HFF-Myc (cell line): Measurements from ENCODE around the gene CD2AP.

ENCODE experiments used
- DNase-seq: peaks from one replicate; pipeline ENCODE4 v3.0.0-alpha.2; 2011; ENCODE audit warnings: low read depth; ENCODE audit errors: extremely low read depth
- H3K4me3 ChIP-seq: replicated peaks from 2 replicates; pipeline ENCODE4 v1.5.1; 2011; ENCODE audit warnings: low read depth, mild to moderate bottlenecking, control low read depth, low read length
- CTCF ChIP-seq: IDR thresholded peaks from 2 replicates; pipeline ENCODE4 v1.5.1; 2012; ENCODE audit warnings: mild to moderate bottlenecking, low read depth, low read length, control low read depth; ENCODE audit errors: missing control alignments

The CD2AP gene

DNA sequence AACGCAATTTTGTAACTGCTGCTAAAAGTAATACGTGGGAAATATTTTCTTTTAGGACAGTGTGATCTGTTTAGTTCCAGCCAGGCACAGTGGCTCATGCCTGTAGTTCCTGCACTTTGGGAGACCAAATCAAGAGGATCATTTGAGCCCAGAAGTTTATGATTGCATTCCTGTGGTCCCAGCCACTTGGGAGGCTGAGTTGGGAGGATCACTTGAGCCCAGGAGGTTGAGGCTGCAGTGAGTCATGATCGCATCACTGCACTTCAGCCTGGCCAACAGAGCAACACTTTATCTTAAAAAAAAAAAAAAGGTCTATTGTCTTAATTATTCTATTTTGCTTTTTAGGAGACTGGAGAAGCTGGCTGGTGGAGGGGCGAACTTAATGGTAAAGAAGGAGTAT lies 101.5 kb downstream of the CD2AP start:
- no peak overlapping the region for H3K4me3 ChIP-seq
- no peak for TF ChIP-seq CTCF
- DNase-seq: no peak

DNA sequence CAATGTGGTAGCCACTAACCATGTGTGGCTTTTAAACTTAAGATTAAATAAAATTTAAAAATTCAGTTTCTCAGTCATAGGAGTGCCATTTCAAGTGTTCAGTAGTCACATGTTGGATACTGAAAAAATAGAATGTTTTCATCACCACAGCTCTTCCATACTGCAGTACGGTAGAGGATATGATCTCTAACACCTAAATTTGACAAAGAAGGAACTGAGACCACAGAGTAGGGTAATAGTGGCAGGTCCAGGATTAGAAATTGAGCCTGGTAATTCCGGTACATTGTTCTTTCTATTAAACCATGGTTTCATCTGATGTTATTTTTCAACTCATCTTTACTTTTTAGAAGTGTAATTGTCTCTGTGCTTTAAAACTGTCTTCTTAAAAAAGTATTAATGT lies 104.0 kb downstream of the CD2AP start:
- no peak for TF ChIP-seq CTCF
- DNase-seq: no peak
- H3K4me3 ChIP-seq: no peak overlapping the region

DNA sequence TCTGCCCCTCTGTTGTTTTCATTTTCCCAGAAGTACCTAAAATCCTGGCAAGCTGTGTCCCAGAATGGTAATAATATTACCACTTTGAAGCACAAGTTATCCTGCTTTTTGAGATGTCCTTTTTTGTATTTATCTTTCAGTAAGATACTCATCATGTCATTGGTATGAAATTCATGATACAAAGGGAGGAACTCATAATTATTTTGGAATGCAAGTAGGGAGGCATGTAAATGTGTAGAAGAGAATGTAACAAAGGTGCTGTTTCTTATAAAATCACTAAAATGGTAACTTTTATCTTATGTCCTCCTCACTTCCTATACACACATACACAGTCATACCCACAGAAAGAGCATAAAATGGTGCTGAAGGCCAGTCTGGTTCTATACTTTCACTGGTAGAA lies 109.9 kb downstream of the CD2AP start:
- TF ChIP-seq CTCF: no peak
- DNase-seq: no peak
- H3K4me3 ChIP-seq: no peak overlapping the region

DNA sequence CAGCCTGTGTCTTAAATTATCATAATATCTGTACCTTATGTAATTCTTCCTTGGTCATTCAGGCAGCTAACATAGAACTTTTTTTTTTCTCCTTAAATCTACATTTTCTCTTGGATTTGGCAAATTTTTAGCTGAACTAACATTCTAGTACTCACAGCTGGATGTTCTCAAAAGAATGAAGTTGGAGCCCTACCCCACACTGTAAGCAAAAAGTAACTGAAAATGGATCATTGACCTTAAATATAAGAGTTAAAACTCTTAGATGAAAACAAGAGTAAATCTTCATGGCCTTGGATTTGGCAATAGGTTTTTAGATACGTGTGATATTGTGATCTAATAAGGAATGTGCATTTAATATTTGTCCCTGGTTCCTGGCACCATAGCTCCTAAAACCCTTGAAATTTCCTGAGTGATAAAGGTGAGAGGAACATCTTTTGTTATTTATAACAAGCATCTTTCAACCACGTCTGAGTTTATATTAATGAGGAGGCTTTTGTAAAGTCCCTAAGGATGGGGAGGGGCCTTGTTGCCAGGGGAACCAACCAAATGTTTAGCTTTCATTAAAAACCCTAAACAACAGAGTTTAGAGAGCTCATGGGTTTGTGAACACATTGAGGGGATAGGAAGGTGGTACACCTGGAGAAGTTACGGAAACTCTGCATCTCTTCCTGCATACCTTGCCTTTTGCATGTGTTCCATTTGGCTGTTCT lies 114.7 kb downstream of the CD2AP start:
- no peak for TF ChIP-seq CTCF
- no peak overlapping the region for H3K4me3 ChIP-seq
- DNase-seq: no peak

GRCh38 chr6:47593979-47594378 lies 116.4 kb downstream of the CD2AP start:
- no peak for DNase-seq
- TF ChIP-seq CTCF: no peak
- H3K4me3 ChIP-seq: no peak overlapping the region

DNA sequence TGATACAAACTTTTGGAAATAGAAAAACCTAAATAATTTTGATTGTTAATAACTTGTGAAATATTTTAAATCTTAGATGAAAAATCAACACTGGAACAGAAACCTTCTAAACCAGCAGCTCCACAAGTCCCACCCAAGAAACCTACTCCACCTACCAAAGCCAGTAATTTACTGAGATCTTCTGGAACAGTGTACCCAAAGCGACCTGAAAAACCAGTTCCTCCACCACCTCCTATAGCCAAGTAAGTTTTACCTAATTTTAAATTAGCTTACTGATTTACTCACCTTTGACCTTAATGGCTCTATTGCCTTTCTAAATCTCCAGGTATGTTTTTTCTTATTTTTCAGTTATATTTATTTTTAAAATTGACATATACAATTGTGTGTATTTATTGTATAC lies 118.2 kb downstream of the CD2AP start:
- no peak overlapping the region for H3K4me3 ChIP-seq
- TF ChIP-seq CTCF: no peak
- no peak for DNase-seq

- DNase-seq: no peak
- TF ChIP-seq CTCF: no peak
- H3K4me3 ChIP-seq: no peak overlapping the region
These were observed 120.8 kb downstream of the CD2AP start for GRCh38 chr6:47598367-47598766.
